Lower leg skin (tissue), 3 donors: Measurements from ENCODE around the gene SCN3A.

Experiments used
- CTCF ChIP-seq, 3 donors: fragments of 450-650 bp; IDR thresholded peaks; one replicate each; pipeline ENCODE4 v1.5.1; 2016; ENCODE audit warnings: antibody characterized with exemption in 3 of 3, mild to moderate bottlenecking in 3 of 3, moderate library complexity in 2 of 3
- POLR2A ChIP-seq, 2 donors: fragments of 450-650 bp; IDR thresholded peaks; one replicate each; pipeline ENCODE4 v1.6.1; 2016 to 2017; ENCODE audit warnings: antibody characterized with exemption in 2 of 2, mild to moderate bottlenecking in 1 of 2, moderate library complexity in 1 of 2

DNA sequence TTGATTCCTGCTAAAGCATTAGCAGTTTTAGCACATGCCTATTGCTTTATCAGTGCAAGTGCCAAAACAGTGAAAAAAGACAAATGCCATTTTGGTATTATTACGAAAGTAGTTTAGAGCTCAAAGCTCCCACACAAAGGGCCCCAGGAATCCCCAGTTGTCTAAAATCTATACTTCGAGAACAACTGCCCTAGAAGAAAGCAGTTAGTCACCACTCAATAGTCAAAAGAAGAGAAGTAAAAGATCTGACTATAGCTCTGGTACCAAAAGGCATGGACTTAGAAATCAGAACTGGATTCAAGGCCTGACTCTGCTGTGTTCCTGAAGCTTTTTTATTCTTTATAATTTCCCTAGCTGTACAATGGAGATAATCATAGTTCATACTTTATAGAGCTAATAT, 21.8 kb downstream of the SCN3A start:
- TF ChIP-seq CTCF (IDR thresholded peaks at IDR 0.05) (no peak), POLR2A (IDR thresholded peaks at IDR 0.05) (no peak)
